Naive B cell (primary cell): ENCODE data around the gene ASTN2. TPM values are rescaled to one million over a fixed set of nuclear protein-coding genes. Genes with fewer than 3 reads are reported as not detected.

Source experiments
- ATAC-seq, 2 donors: fragments of 150-1000 bp; cut with Tn5 transposase; 2 replicates each; pipeline ENCODE4 v1.10.0; 2021; ENCODE audit warnings: low read depth in 2 of 2, mild to moderate bottlenecking in 2 of 2, moderate library complexity in 2 of 2
- DNase-seq: peaks from one replicate; pipeline ENCODE4 v3.0.0; 2022
- H3K27ac Mint-ChIP-seq, 6 donors: one replicate each; pipeline ENCODE4 v1.8.0; 2020 to 2022; ENCODE audit warnings: mild to moderate bottlenecking in 6 of 6, mixed read lengths in 6 of 6, moderate library complexity in 5 of 6, inconsistent platforms in 2 of 6
- H3K27me3 Mint-ChIP-seq, 3 donors: one replicate each; pipeline ENCODE4 v1.8.0; 2021 to 2022; ENCODE audit warnings: mixed read lengths in 3 of 3, mild to moderate bottlenecking in 1 of 3
- H3K36me3 Mint-ChIP-seq, 2 donors: one replicate each; pipeline ENCODE4 v1.8.0; 2020 to 2022; ENCODE audit warnings: mixed read lengths in 2 of 2, inconsistent platforms in 1 of 2, mild to moderate bottlenecking in 1 of 2
- H3K4me1 Mint-ChIP-seq, 3 donors: one replicate each; pipeline ENCODE4 v1.8.0; 2020 to 2022; ENCODE audit warnings: mixed read lengths in 3 of 3, inconsistent platforms in 1 of 3, mild to moderate bottlenecking in 1 of 3, moderate library complexity in 1 of 3
- H3K4me3 Mint-ChIP-seq, 8 donors: one replicate each; pipeline ENCODE4 v1.8.0; 2020 to 2022; ENCODE audit warnings: mild to moderate bottlenecking in 8 of 8, mixed read lengths in 8 of 8, moderate library complexity in 8 of 8, inconsistent platforms in 2 of 8
- H3K9me3 Mint-ChIP-seq, 7 donors: one replicate each; pipeline ENCODE4 v1.8.0; 2020 to 2022; ENCODE audit warnings: mixed read lengths in 7 of 7, mild to moderate bottlenecking in 5 of 7, inconsistent platforms in 2 of 7, moderate library complexity in 1 of 7
- polyA plus RNA-seq, 6 donors: library from polyadenylated mRNA; unstranded; fragments of 300-500 nt; fragmentation: Illumina TruSeq; gene quantifications; one replicate each; pipeline ENCODE4 v1.2.3, GENCODE V29; 2021; ENCODE audit warnings: low read depth in 6 of 6

The ASTN2 gene
- polyA plus RNA-seq, 6 donors from 2014 or later: 0.89 to 2.5 (median 1.5) TPM; not detected in 1

- Mint-ChIP-seq H3K4me3 (no peak overlapping the region), H3K9me3 (peaks cover 0 to 15% (median 3%) of the 10 kb centered on the region in 7 donors), H3K27me3 (peaks cover 0 to 8% (median 4%) of the 10 kb centered on the region in 3 donors), H3K27ac (no peak overlapping the region), H3K36me3 (no peaks in the 10 kb centered on the region), H3K4me1 (no peaks in the 10 kb centered on the region)
- ATAC-seq (no peak), DNase-seq (no peak)
Observed at GRCh38 chr9:116945817-116946216, 469.0 kb downstream of the ASTN2 start.

GRCh38 chr9:116944714-116945534, 469.9 kb downstream of the ASTN2 start:
- Mint-ChIP-seq H3K4me3 (no peak overlapping the region), H3K27ac (no peak overlapping the region), H3K9me3 (peaks cover 0 to 15% (median 3%) of the 10 kb centered on the region in 7 donors), H3K36me3 (no peaks in the 10 kb centered on the region), H3K27me3 (peaks cover 0 to 8% (median 4%) of the 10 kb centered on the region in 3 donors), H3K4me1 (no peaks in the 10 kb centered on the region)
- ATAC-seq (no peak), DNase-seq (no peak)

- no peak overlapping the region for H3K27ac Mint-ChIP-seq
- H3K36me3 Mint-ChIP-seq: no peaks in the 10 kb centered on the region
- no peak for DNase-seq
- no peak overlapping the region for H3K4me3 Mint-ChIP-seq
- H3K9me3 Mint-ChIP-seq: peaks cover 0 to 15% (median 3%) of the 10 kb centered on the region in 7 donors
- no peak for ATAC-seq
- peaks cover 0 to 8% (median 4%) of the 10 kb centered on the region in 3 donors for H3K27me3 Mint-ChIP-seq
- no peaks in the 10 kb centered on the region for H3K4me1 Mint-ChIP-seq
Observed at GRCh38 chr9:116943970-116944369, 470.9 kb downstream of the ASTN2 start.

- peaks cover 0 to 11% (median 1%) of the 10 kb centered on the region in 7 donors for H3K9me3 Mint-ChIP-seq
- DNase-seq (no peak), ATAC-seq (no peak)
- peaks cover 0 to 8% (median 0%) of the 10 kb centered on the region in 3 donors for H3K27me3 Mint-ChIP-seq
- H3K27ac Mint-ChIP-seq: no peak overlapping the region
- no peak overlapping the region for H3K4me3 Mint-ChIP-seq
- H3K36me3 Mint-ChIP-seq: no peaks in the 10 kb centered on the region
- H3K4me1 Mint-ChIP-seq: no peaks in the 10 kb centered on the region
Observed at GRCh38 chr9:116942593-116943061, 472.2 kb downstream of the ASTN2 start.

- Mint-ChIP-seq H3K4me3 (no peak overlapping the region), H3K27ac (no peak overlapping the region), H3K4me1 (no peaks in the 10 kb centered on the region), H3K27me3 (peaks cover 0 to 8% (median 0%) of the 10 kb centered on the region in 3 donors), H3K36me3 (no peaks in the 10 kb centered on the region), H3K9me3 (peaks cover 0 to 12% (median 6%) of the 10 kb centered on the region in 7 donors)
- ATAC-seq (no peak), DNase-seq (no peak)
Observed at GRCh38 chr9:116941266-116941665, 473.6 kb downstream of the ASTN2 start.

GRCh38 chr9:116940614-116941215, 474.1 kb downstream of the ASTN2 start:
- peaks cover 0 to 15% (median 9%) of the 10 kb centered on the region in 7 donors for H3K9me3 Mint-ChIP-seq
- DNase-seq: no peak
- H3K4me3 Mint-ChIP-seq: no peak overlapping the region
- peaks cover 0 to 8% (median 0%) of the 10 kb centered on the region in 3 donors for H3K27me3 Mint-ChIP-seq
- no peak for ATAC-seq
- no peak overlapping the region for H3K27ac Mint-ChIP-seq
- H3K4me1 Mint-ChIP-seq: no peaks in the 10 kb centered on the region
- H3K36me3 Mint-ChIP-seq: no peaks in the 10 kb centered on the region

GRCh38 chr9:116939614-116940013, 475.2 kb downstream of the ASTN2 start:
- Mint-ChIP-seq H3K36me3 (no peaks in the 10 kb centered on the region), H3K4me3 (no peak overlapping the region), H3K4me1 (no peaks in the 10 kb centered on the region), H3K27ac (no peak overlapping the region), H3K9me3 (peaks cover 0 to 13% (median 9%) of the 10 kb centered on the region in 7 donors), H3K27me3 (peaks cover 0 to 8% (median 0%) of the 10 kb centered on the region in 3 donors)
- ATAC-seq: no peak
- no peak for DNase-seq

- H3K36me3 Mint-ChIP-seq: no peaks in the 10 kb centered on the region
- no peaks in the 10 kb centered on the region for H3K4me1 Mint-ChIP-seq
- peaks cover 0 to 13% (median 9%) of the 10 kb centered on the region in 7 donors for H3K9me3 Mint-ChIP-seq
- DNase-seq (no peak), ATAC-seq (no peak)
- no peak overlapping the region for H3K4me3 Mint-ChIP-seq
- no peak overlapping the region for H3K27ac Mint-ChIP-seq
- H3K27me3 Mint-ChIP-seq: peaks cover 0 to 8% (median 0%) of the 10 kb centered on the region in 3 donors
Observed at GRCh38 chr9:116939161-116939560, 475.7 kb downstream of the ASTN2 start.

GRCh38 chr9:116937361-116937760, 477.5 kb downstream of the ASTN2 start:
- no peak for DNase-seq
- no peak for ATAC-seq
- H3K27ac Mint-ChIP-seq: no peak overlapping the region
- peaks cover 0 to 5% (median 0%) of the 10 kb centered on the region in 3 donors for H3K27me3 Mint-ChIP-seq
- peaks cover 0 to 12% (median 4%) of the 10 kb centered on the region in 7 donors for H3K9me3 Mint-ChIP-seq
- H3K4me3 Mint-ChIP-seq: no peak overlapping the region
- no peaks in the 10 kb centered on the region for H3K36me3 Mint-ChIP-seq
- H3K4me1 Mint-ChIP-seq: no peaks in the 10 kb centered on the region

GRCh38 chr9:116935149-116935897, 479.5 kb downstream of the ASTN2 start:
- Mint-ChIP-seq H3K4me1 (no peaks in the 10 kb centered on the region), H3K4me3 (no peak overlapping the region), H3K27me3 (peaks cover 0 to 12% (median 9%) of the 10 kb centered on the region in 3 donors), H3K27ac (no peak overlapping the region), H3K9me3 (peaks cover 0 to 14% (median 4%) of the 10 kb centered on the region in 7 donors), H3K36me3 (no peaks in the 10 kb centered on the region)
- no peak for DNase-seq
- no peak for ATAC-seq

- Mint-ChIP-seq H3K4me1 (no peaks in the 10 kb centered on the region), H3K9me3 (peaks cover 0 to 14% (median 4%) of the 10 kb centered on the region in 7 donors), H3K4me3 (no peak overlapping the region), H3K27me3 (peaks cover 0 to 12% (median 9%) of the 10 kb centered on the region in 3 donors), H3K27ac (no peak overlapping the region), H3K36me3 (no peaks in the 10 kb centered on the region)
- ATAC-seq: no peak
- no peak for DNase-seq
Observed at GRCh38 chr9:116934131-116934530, 480.7 kb downstream of the ASTN2 start.

GRCh38 chr9:116933251-116933650, 481.6 kb downstream of the ASTN2 start:
- Mint-ChIP-seq H3K27me3 (peaks cover 0 to 13% (median 12%) of the 10 kb centered on the region in 3 donors), H3K27ac (no peak overlapping the region), H3K9me3 (peaks cover 0 to 14% (median 4%) of the 10 kb centered on the region in 7 donors), H3K4me1 (no peaks in the 10 kb centered on the region), H3K4me3 (no peak overlapping the region), H3K36me3 (no peaks in the 10 kb centered on the region)
- ATAC-seq: no peak
- no peak for DNase-seq

- DNase-seq (no peak), ATAC-seq (no peak)
- Mint-ChIP-seq H3K36me3 (no peaks in the 10 kb centered on the region), H3K27me3 (peaks cover 0 to 13% (median 12%) of the 10 kb centered on the region in 3 donors), H3K9me3 (peaks cover 0 to 14% (median 0%) of the 10 kb centered on the region in 7 donors), H3K4me1 (no peaks in the 10 kb centered on the region), H3K27ac (no peak overlapping the region), H3K4me3 (no peak overlapping the region)
Observed at GRCh38 chr9:116929621-116930020, 485.2 kb downstream of the ASTN2 start.
